Body of pancreas (tissue), 4 donors: Measurements from ENCODE around the gene SSH2.

Source experiments
- CTCF ChIP-seq, 7 experiments: fragments of 450-650 bp in 4 of 7; fragments of 200-600 bp in 3 of 7; sonication (generic) in 3 of 7; IDR thresholded peaks; one replicate each; pipeline ENCODE4 v1.5.1; 2016 to 2019; ENCODE audit warnings: antibody characterized with exemption in 7 of 7
- POLR2A ChIP-seq, 3 donors: fragments of 450-650 bp; IDR thresholded peaks; one replicate each; pipeline ENCODE4 v1.6.1; 2016; ENCODE audit warnings: antibody characterized with exemption in 3 of 3, mild to moderate bottlenecking in 2 of 3

DNA sequence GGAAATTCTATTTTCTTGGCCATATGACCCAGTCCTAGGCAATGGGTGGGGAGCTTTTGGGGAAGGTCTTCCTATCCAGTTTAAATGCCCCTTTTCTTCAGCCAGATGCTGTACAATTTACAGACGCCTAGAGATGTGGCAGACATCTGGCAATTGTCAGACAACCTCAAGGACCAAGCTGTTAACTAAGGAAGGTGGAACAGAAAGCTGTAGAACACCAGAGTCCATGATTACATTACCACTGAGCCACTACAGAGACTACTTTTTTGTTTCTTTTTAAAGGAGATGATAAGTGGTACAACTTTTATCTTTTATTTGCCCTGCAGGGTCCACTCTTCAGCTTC lies 286.2 kb downstream of the SSH2 start:
- TF ChIP-seq CTCF (IDR thresholded peaks at IDR 0.05) (no peak), POLR2A (IDR thresholded peaks at IDR 0.05) (no peak)
